Osteoblast (primary cell): ENCODE data around the gene NPAT. TPM values are rescaled to one million over a fixed set of nuclear protein-coding genes. Genes with fewer than 3 reads are reported as not detected.

Source experiments
- DNase-seq: peaks from one replicate; pipeline ENCODE4 v3.0.0; 2011; ENCODE audit warnings: low spot score, mixed read lengths; ENCODE audit not compliant: insufficient read length; ENCODE audit errors: missing footprints
- H2AFZ ChIP-seq: 2 replicates; pipeline ENCODE4 v1.6.0; 2011; ENCODE audit warnings: mild to moderate bottlenecking, low read length
- H3K27ac ChIP-seq: 2 replicates; pipeline ENCODE4 v1.5.1; 2011; ENCODE audit warnings: mild to moderate bottlenecking, low read depth, low read length, moderate library complexity
- H3K27me3 ChIP-seq: 2 replicates; pipeline ENCODE4 v1.6.0; 2012; ENCODE audit warnings: mild to moderate bottlenecking, control low read depth, inconsistent platforms, low read length, moderate library complexity; ENCODE audit not compliant: insufficient read depth
- H3K36me3 ChIP-seq: 2 replicates; pipeline ENCODE4 v1.5.1; 2011; ENCODE audit warnings: mild to moderate bottlenecking, low read length, control low read depth, moderate library complexity; ENCODE audit not compliant: insufficient read depth
- H3K4me1 ChIP-seq: 2 replicates; pipeline ENCODE4 v1.5.1; 2011; ENCODE audit warnings: mild to moderate bottlenecking, low read length, control low read depth, moderate library complexity; ENCODE audit not compliant: insufficient read depth
- H3K4me2 ChIP-seq: 2 replicates; pipeline ENCODE4 v1.6.0; 2011; ENCODE audit warnings: mild to moderate bottlenecking, low read length; ENCODE audit not compliant: insufficient read depth
- H3K4me3 ChIP-seq: fragments of 200-600 bp; sonication (generic); 3 replicates; pipeline ENCODE4 v1.5.1; 2012; ENCODE audit warnings: mild to moderate bottlenecking, low read length, inconsistent platforms; ENCODE audit not compliant: insufficient read depth
- H3K79me2 ChIP-seq: 2 replicates; pipeline ENCODE4 v1.6.0; 2012; ENCODE audit warnings: mild to moderate bottlenecking, low read length, control low read depth, inconsistent platforms; ENCODE audit not compliant: insufficient read depth
- H3K9me3 ChIP-seq: 2 replicates; pipeline ENCODE4 v1.5.1; 2011; ENCODE audit warnings: low read depth, low read length, control low read depth
- H4K20me1 ChIP-seq: 2 replicates; pipeline ENCODE4 v1.6.0; 2012; ENCODE audit warnings: mild to moderate bottlenecking, low read length, control low read depth; ENCODE audit not compliant: insufficient read depth
- CTCF ChIP-seq: IDR thresholded peaks from 2 replicates; pipeline ENCODE4 v1.5.1; 2011; ENCODE audit warnings: mild to moderate bottlenecking, low read depth, low read length, moderate library complexity; ENCODE audit errors: extremely low read depth
- small RNA-seq: library from RNA; depleted of rRNA; stranded (forward); fragments of <200 nt; gene quantifications from one replicate; pipeline ENCODE3, GENCODE V24; 2012
- total RNA-seq: library from RNA; depleted of rRNA; stranded (reverse); fragments of >200 nt; gene quantifications from 2 replicates; pipeline ENCODE4 v1.2.3, GENCODE V29; 2012

Gene NPAT
- total RNA-seq, 1 donor, result 16.6 TPM

- Histone ChIP-seq H3K36me3 (peaks cover 6% of the 10 kb centered on the region), H3K4me1 (peaks cover 15% of the 10 kb centered on the region), H4K20me1 (no peaks in the 10 kb centered on the region), H3K4me2 (no peak overlapping the region), H3K9me3 (no peaks in the 10 kb centered on the region), H3K4me3 (no peak overlapping the region), H3K27me3 (no peaks in the 10 kb centered on the region), H3K27ac (no peak overlapping the region), H3K79me2 (no peaks in the 10 kb centered on the region), H2AFZ (no peak overlapping the region)
- DNase-seq, result no peak
- no peak for TF ChIP-seq CTCF
Observed at GRCh38 chr11:108112057-108112456, 110.4 kb downstream of the NPAT start.

- Histone ChIP-seq H3K4me1 (peaks cover 14% of the 10 kb centered on the region), H3K36me3 (peaks cover 6% of the 10 kb centered on the region), H3K9me3 (no peaks in the 10 kb centered on the region), H4K20me1 (no peaks in the 10 kb centered on the region), H3K4me3 (no peak overlapping the region), H2AFZ (no peak overlapping the region), H3K4me2 (no peak overlapping the region), H3K27ac (no peak overlapping the region), H3K27me3 (no peaks in the 10 kb centered on the region), H3K79me2 (no peaks in the 10 kb centered on the region)
- no peak for DNase-seq
- TF ChIP-seq CTCF, result no peak
Observed at GRCh38 chr11:108111126-108111525, 111.3 kb downstream of the NPAT start.

Small RNAs within 50 kb of the gene (small RNA-seq; reads per million reads assigned to genes)
- gene RF00019, result not detected

Other genes with a start within 250 kb of the NPAT start
- 44.5 and 45.2 TPM in 2 replicates for gene CUL5, start 213.7 kb downstream of the NPAT start, total RNA-seq
- 96.6 and 105 TPM in 2 replicates for gene ACAT1, start 101.1 kb downstream of the NPAT start, total RNA-seq
- gene ATM, start 429 bp upstream of the NPAT start, total RNA-seq, result 120 and 172 TPM in 2 replicates
- gene C11orf65, start 244.9 kb upstream of the NPAT start, total RNA-seq, result 1.1 and 1.5 TPM in 2 replicates